ENCODE measurements around the gene BRD9. TPM values are rescaled to one million over a fixed set of nuclear protein-coding genes. Genes with fewer than 3 reads are reported as not detected.

The BRD9 gene
- total RNA-seq, 4 donors from 2014 or later = 19.6 to 29.9 (median 25.2) TPM

- Histone ChIP-seq H3K27ac (no peak overlapping the region), H3K9me3 (no peaks in the 10 kb centered on the region), H3K27me3 (no peaks in the 10 kb centered on the region), H3K4me3 (replicated peaks in 1 of 3) (no peak overlapping the region), H3K4me1 (no peaks in the 10 kb centered on the region), H3K36me3 (peaks cover 67 to 72% of the 10 kb centered on the region in 2 donors)
- 94 to 99% methylated on average over 6 of the region's 6 CpGs for WGBS, 2 donors
- intact Hi-C loops (cut with DNase I) = no loop called here
- no peak for TF ChIP-seq CTCF (IDR thresholded peaks at IDR 0.05)
- no peak for TF ChIP-seq POLR2A (IDR thresholded peaks at IDR 0.05)
- DNase-seq = no peak
These were observed 25.2 kb downstream of the BRD9 start for GRCh38 chr5:867300-867870.

- Histone ChIP-seq H3K27me3 (no peaks in the 10 kb centered on the region), H3K4me3 (replicated peaks in 1 of 3) (no peak overlapping the region), H3K36me3 (peaks cover 55 to 62% of the 10 kb centered on the region in 2 donors), H3K9me3 (no peaks in the 10 kb centered on the region), H3K27ac (no peak overlapping the region), H3K4me1 (no peaks in the 10 kb centered on the region)
- 99% methylated on average over 6 of the region's 10 CpGs; no CpG with 5 or more reads in 1 of the 2 donors for WGBS, 2 donors
- DNase-seq = no peak
- intact Hi-C loops (cut with DNase I) = no loop called here
- TF ChIP-seq CTCF (IDR thresholded peaks at IDR 0.05) = no peak
- TF ChIP-seq POLR2A (IDR thresholded peaks at IDR 0.05) = no peak
These were observed 26.8 kb downstream of the BRD9 start for GRCh38 chr5:865771-866170.

GRCh38 chr5:865168-865521, 27.5 kb downstream of the BRD9 start:
- Histone ChIP-seq H3K27ac (no peak overlapping the region), H3K36me3 (peaks cover 49 to 58% of the 10 kb centered on the region in 2 donors)

GRCh38 chr5:864492-865167, 28.0 kb downstream of the BRD9 start:
- DNase-seq = no peak
- Histone ChIP-seq H3K27ac (no peak overlapping the region), H3K4me1 (no peaks in the 10 kb centered on the region), H3K4me3 (replicated peaks in 1 of 3) (no peak overlapping the region), H3K36me3 (peaks cover 44 to 52% of the 10 kb centered on the region in 2 donors), H3K27me3 (no peaks in the 10 kb centered on the region), H3K9me3 (no peaks in the 10 kb centered on the region)
- intact Hi-C loops (cut with DNase I) = no loop called here
- TF ChIP-seq POLR2A (IDR thresholded peaks at IDR 0.05) (no peak), CTCF (IDR thresholded peaks at IDR 0.05) (no peak)
- WGBS, 2 donors = 80 to 82% methylated on average over 9 to 11 of the region's 15 CpGs

More at GRCh38 chr5:865168-865521, 27.5 kb downstream of the BRD9 start:
- no peak for DNase-seq
- H3K4me3 ChIP-seq (replicated peaks in 1 of 3) = no peak overlapping the region
- intact Hi-C loops (cut with DNase I) = no loop called here
- H3K4me1 ChIP-seq = no peaks in the 10 kb centered on the region
- WGBS, 2 donors = 91 to 95% methylated on average over 14 to 23 of the region's 24 CpGs
- no peaks in the 10 kb centered on the region for H3K9me3 ChIP-seq
- no peaks in the 10 kb centered on the region for H3K27me3 ChIP-seq
- TF ChIP-seq POLR2A (IDR thresholded peaks at IDR 0.05) = no peak

GRCh38 chr5:863244-863805, 29.3 kb downstream of the BRD9 start:
- Histone ChIP-seq H3K36me3 (peaks cover 31 to 39% of the 10 kb centered on the region in 2 donors), H3K9me3 (no peaks in the 10 kb centered on the region), H3K4me3 (replicated peaks in 1 of 3) (no peak overlapping the region), H3K4me1 (no peaks in the 10 kb centered on the region), H3K27me3 (no peaks in the 10 kb centered on the region), H3K27ac (no peak overlapping the region)
- no peak for DNase-seq
- intact Hi-C loops (cut with DNase I) = no loop called here
- TF ChIP-seq POLR2A (IDR thresholded peaks at IDR 0.05) (no peak), CTCF (IDR thresholded peaks at IDR 0.05) (no peak)
- 93 to 96% methylated on average over 8 to 10 of the region's 16 CpGs for WGBS, 2 donors

Data from thyroid gland (tissue), 4 donors.